AG10803 (cell line): ENCODE data around the gene EN1.

ENCODE experiments used
- DNase-seq: peaks from one replicate; pipeline ENCODE4 v3.0.0; 2010; ENCODE audit warnings: low read depth
- H3K4me3 ChIP-seq: 2 replicates; pipeline ENCODE4 v1.5.1; 2011; ENCODE audit warnings: mild to moderate bottlenecking, low read length, control low read depth
- CTCF ChIP-seq: conservative IDR thresholded peaks from 2 replicates; pipeline ENCODE4 v1.5.1; 2011; ENCODE audit warnings: mild to moderate bottlenecking, low read length, control low read depth, inconsistent platforms

Gene EN1

GRCh38 chr2:118816669-118817068, 30.8 kb downstream of the EN1 start:
- H3K4me3 ChIP-seq = no peak overlapping the region
- TF ChIP-seq CTCF = no peak
- DNase-seq = no peak

GRCh38 chr2:118815731-118816130, 31.7 kb downstream of the EN1 start:
- TF ChIP-seq CTCF = no peak
- DNase-seq = no peak
- no peak overlapping the region for H3K4me3 ChIP-seq

- no peak overlapping the region for H3K4me3 ChIP-seq
- no peak for TF ChIP-seq CTCF
- DNase-seq = no peak
Observed at GRCh38 chr2:118815314-118815713, 32.1 kb downstream of the EN1 start.

GRCh38 chr2:118814368-118814767, 33.1 kb downstream of the EN1 start:
- TF ChIP-seq CTCF = no peak
- H3K4me3 ChIP-seq = no peak overlapping the region
- no peak for DNase-seq

- DNase-seq = no peak
- TF ChIP-seq CTCF = no peak
- H3K4me3 ChIP-seq = no peak overlapping the region
Observed at GRCh38 chr2:118813601-118814339, 33.7 kb downstream of the EN1 start.

- TF ChIP-seq CTCF = no peak
- no peak for DNase-seq
- H3K4me3 ChIP-seq = no peak overlapping the region
Observed at GRCh38 chr2:118813111-118813510, 34.3 kb downstream of the EN1 start.

GRCh38 chr2:118812552-118812951, 34.9 kb downstream of the EN1 start:
- no peak for DNase-seq
- TF ChIP-seq CTCF = no peak
- no peak overlapping the region for H3K4me3 ChIP-seq
